ENCODE data around the gene EDAR.

GRCh38 chr2:109027702-109028101 is 38.7 kb upstream of the EDAR start:
- TF ChIP-seq EZH2 (IDR thresholded peaks at IDR 0.05; ENCODE audit: insufficient read depth, low read length): no peak
- TF ChIP-seq, protein P1, sequence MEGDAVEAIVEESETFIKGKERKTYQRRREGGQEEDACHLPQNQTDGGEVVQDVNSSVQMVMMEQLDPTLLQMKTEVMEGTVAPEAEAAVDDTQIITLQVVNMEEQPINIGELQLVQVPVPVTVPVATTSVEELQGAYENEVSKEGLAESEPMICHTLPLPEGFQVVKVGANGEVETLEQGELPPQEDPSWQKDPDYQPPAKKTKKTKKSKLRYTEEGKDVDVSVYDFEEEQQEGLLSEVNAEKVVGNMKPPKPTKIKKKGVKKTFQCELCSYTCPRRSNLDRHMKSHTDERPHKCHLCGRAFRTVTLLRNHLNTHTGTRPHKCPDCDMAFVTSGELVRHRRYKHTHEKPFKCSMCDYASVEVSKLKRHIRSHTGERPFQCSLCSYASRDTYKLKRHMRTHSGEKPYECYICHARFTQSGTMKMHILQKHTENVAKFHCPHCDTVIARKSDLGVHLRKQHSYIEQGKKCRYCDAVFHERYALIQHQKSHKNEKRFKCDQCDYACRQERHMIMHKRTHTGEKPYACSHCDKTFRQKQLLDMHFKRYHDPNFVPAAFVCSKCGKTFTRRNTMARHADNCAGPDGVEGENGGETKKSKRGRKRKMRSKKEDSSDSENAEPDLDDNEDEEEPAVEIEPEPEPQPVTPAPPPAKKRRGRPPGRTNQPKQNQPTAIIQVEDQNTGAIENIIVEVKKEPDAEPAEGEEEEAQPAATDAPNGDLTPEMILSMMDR (IDR thresholded peaks at IDR 0.05; ENCODE audit: insufficient read depth, low read depth, low read length): no peak

All from astrocyte (in vitro differentiated cells and primary cell).